H7 (cell line): ENCODE results near the gene GATAD2A. TPM values are rescaled to one million over a fixed set of nuclear protein-coding genes. Genes with fewer than 3 reads are reported as not detected.
A peak's percentile ranks its signal among the peaks of the same experiment; 100 is the strongest.
"Not testable (repeated sequence)": the region's sequence is repeated elsewhere in the genome, so short reads cannot be mapped to it uniquely, and the experiment has no call there.

Experiments
- DNase-seq: peaks from one replicate; pipeline ENCODE4 v3.0.0; 2012
- H3K27me3 ChIP-seq: 2 replicates; pipeline ENCODE4 v1.6.0; 2011; ENCODE audit warnings: mild to moderate bottlenecking, low read length; ENCODE audit not compliant: control insufficient read depth, insufficient read depth
- H3K36me3 ChIP-seq: replicated peaks from 2 replicates; pipeline ENCODE4 v1.5.1; 2011; ENCODE audit warnings: low read length; ENCODE audit not compliant: control insufficient read depth, insufficient read depth
- H3K4me3 ChIP-seq: 2 replicates; pipeline ENCODE4 v1.5.1; 2011; ENCODE audit warnings: low read depth, mild to moderate bottlenecking, control low read depth, low read length, moderate library complexity; ENCODE audit not compliant: insufficient read depth
- total RNA-seq: library from RNA; depleted of rRNA; stranded (reverse); fragments of >200 nt; shearing (Covaris generic); gene quantifications from 2 replicates; pipeline ENCODE4 v1.2.3, GENCODE V29; 2014

The GATAD2A gene
- total RNA-seq, 1 experiment from 2014 or later, result 104 TPM

- no peaks in the 10 kb centered on the region for H3K36me3 ChIP-seq
- H3K27me3 ChIP-seq, result no peaks in the 10 kb centered on the region
- H3K4me3 ChIP-seq, result no peak overlapping the region
- no peak for DNase-seq
Measured at GRCh38 chr19:19443902-19444680, 38.6 kb downstream of the GATAD2A start.

- Histone ChIP-seq H3K4me3 (no peak overlapping the region), H3K27me3 (no peaks in the 10 kb centered on the region), H3K36me3 (no peaks in the 10 kb centered on the region)
- no peak for DNase-seq
Measured at GRCh38 chr19:19444681-19445155, 39.2 kb downstream of the GATAD2A start.

GRCh38 chr19:19445288-19445687, 39.8 kb downstream of the GATAD2A start:
- Histone ChIP-seq H3K36me3 (no peaks in the 10 kb centered on the region), H3K27me3 (no peaks in the 10 kb centered on the region), H3K4me3 (no peak overlapping the region)
- DNase-seq, result no peak

GRCh38 chr19:19445911-19446361, 40.5 kb downstream of the GATAD2A start:
- DNase-seq, result no peak
- no peaks in the 10 kb centered on the region for H3K36me3 ChIP-seq
- H3K4me3 ChIP-seq, result no peak overlapping the region
- no peaks in the 10 kb centered on the region for H3K27me3 ChIP-seq

GRCh38 chr19:19446655-19447437, 41.4 kb downstream of the GATAD2A start:
- DNase-seq, result peak; percentile 57
- no peaks in the 10 kb centered on the region for H3K27me3 ChIP-seq
- H3K36me3 ChIP-seq, result no peaks in the 10 kb centered on the region
- H3K4me3 ChIP-seq, result no peak overlapping the region

GRCh38 chr19:19447536-19448237, 42.2 kb downstream of the GATAD2A start:
- Histone ChIP-seq H3K27me3 (no peaks in the 10 kb centered on the region), H3K4me3 (no peak overlapping the region), H3K36me3 (no peaks in the 10 kb centered on the region)
- DNase-seq, result no peak

DNA sequence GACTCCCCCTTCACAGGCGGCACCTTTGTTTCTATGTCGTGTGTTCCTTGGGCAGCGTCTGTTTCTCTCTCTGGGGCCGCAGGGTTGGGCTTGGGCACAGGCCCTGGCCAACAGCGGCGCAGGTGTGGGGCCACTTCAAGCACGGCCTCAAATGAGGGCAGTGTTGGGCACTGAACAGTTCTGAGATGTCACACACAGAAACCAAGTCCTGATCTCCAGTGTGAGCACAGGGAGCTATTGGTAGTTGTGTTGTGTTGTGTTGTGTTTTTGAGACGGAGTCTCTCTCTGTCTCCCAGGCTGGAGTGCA, 42.7 kb downstream of the GATAD2A start:
- Histone ChIP-seq H3K4me3 (no peak overlapping the region), H3K27me3 (no peaks in the 10 kb centered on the region), H3K36me3 (no peaks in the 10 kb centered on the region)
- DNase-seq, result no peak

GRCh38 chr19:19451429-19452242, 46.2 kb downstream of the GATAD2A start:
- DNase-seq, result no peak
- Histone ChIP-seq H3K36me3 (no peaks in the 10 kb centered on the region; the same call in 1 of the 2 replicates), H3K4me3 (no peak overlapping the region), H3K27me3 (no peaks in the 10 kb centered on the region)

GRCh38 chr19:19452243-19453124, 47.0 kb downstream of the GATAD2A start:
- H3K36me3 ChIP-seq, result peaks cover 2% of the 10 kb centered on the region
- no peak for DNase-seq
- no peaks in the 10 kb centered on the region for H3K27me3 ChIP-seq
- H3K4me3 ChIP-seq, result no peak overlapping the region

GRCh38 chr19:19453125-19453454, 47.6 kb downstream of the GATAD2A start:
- Histone ChIP-seq H3K4me3 (no peak overlapping the region), H3K27me3 (no peaks in the 10 kb centered on the region), H3K36me3 (peaks cover 2% of the 10 kb centered on the region)
- DNase-seq, result no peak

DNA sequence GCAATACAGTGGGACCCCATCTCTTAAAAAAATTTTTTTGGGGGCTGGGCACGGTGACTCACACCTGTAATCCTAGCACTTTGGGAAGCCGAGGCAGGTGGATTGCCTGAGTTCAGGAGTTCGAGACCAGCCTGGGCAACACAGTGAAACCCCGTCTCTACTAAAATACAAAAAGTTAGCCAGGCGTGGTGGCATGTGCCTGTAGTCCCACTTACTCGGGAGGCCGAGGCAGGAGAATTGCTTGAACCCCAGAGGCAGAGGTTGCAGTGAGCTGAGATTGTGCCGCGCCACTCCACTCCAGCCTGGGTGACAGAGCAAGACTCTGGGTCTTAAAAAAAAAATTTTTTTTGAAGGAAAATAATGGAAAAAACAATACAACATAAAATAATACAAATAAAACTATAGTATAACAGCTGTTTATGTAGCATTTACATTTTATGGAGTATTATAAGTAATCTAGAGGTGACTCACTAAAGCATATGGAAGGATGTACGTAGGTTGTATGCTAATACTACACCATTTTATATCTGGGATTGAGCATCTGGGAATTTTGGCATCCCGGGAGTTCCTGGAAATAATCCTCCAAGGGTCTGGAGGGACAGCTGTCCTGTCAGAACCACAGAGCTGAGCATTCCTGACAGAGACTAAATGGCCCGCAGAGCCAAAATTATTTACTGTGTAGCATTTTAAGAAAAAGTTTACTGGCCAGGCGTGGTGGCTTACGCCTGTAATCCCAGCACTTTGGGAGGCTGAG, 49.9 kb downstream of the GATAD2A start:
- DNase-seq, H3K36me3 ChIP-seq, H3K4me3 ChIP-seq, H3K27me3 ChIP-seq: not testable (repeated sequence)

DNA sequence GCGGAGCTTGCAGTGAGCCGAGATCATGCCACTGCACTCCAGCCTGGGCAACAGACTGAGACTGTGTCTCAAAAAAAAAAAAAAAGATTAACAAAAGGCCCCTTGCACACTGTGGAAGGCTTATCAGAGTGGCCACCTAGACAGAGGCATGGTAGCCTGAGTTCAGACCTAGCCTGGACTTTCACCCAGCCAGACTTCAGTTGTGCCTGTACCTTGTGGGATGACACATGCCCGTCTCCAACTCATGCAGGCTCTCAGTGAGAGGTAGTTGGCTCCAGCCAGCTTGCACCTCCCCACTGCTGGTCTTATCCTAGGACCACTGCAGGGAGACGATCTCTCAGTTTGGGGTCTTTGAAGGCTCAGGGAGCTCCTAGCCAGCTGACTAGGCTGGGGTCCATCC, 52.2 kb downstream of the GATAD2A start:
- H3K36me3 ChIP-seq, result peaks cover 2% of the 10 kb centered on the region
- no peak overlapping the region for H3K4me3 ChIP-seq
- DNase-seq, result no peak
- H3K27me3 ChIP-seq, result no peaks in the 10 kb centered on the region
